Tibial nerve (tissue), 4 donors: Measurements from ENCODE around the gene KIFC1. TPM values are rescaled to one million over a fixed set of nuclear protein-coding genes. Genes with fewer than 3 reads are reported as not detected.

Experiments used
- DNase-seq, 2 donors: peaks; one replicate each; pipeline ENCODE4 v3.0.0-alpha.2; 2019; ENCODE audit warnings: low spot score in 2 of 2
- H3K27ac ChIP-seq, 4 donors: fragments of 200-600 bp; sonication (generic) in 3 of 4; one replicate each; pipeline ENCODE4 v1.5.1; 2017 to 2019; ENCODE audit warnings: mild to moderate bottlenecking in 1 of 4
- H3K27me3 ChIP-seq, 2 donors: fragments of 200-600 bp; sonication (generic) in 1 of 2; one replicate each; pipeline versions ENCODE4 v1.5.1 to v1.6.0; 2017 to 2019
- H3K36me3 ChIP-seq, 3 donors: fragments of 200-600 bp; sonication (generic); one replicate each; pipeline ENCODE4 v1.5.1; 2018 to 2019
- H3K4me1 ChIP-seq, 4 donors: fragments of 200-600 bp; sonication (generic) in 3 of 4; one replicate each; pipeline ENCODE4 v1.5.1; 2017 to 2019
- H3K4me3 ChIP-seq, 4 donors: fragments of 200-600 bp; sonication (generic) in 3 of 4; one replicate each; pipeline ENCODE4 v1.5.1; 2017 to 2019; ENCODE audit warnings: mild to moderate bottlenecking in 1 of 4, moderate library complexity in 1 of 4
- H3K9me3 ChIP-seq, 4 donors: fragments of 200-600 bp; sonication (generic) in 3 of 4; one replicate each; pipeline ENCODE4 v1.5.1; 2017 to 2019
- EP300 ChIP-seq, 2 donors: sonication (generic); formaldehyde crosslinking; IDR thresholded peaks; one replicate each; pipeline ENCODE4 v1.6.1; 2017; ENCODE audit warnings: antibody characterized with exemption in 2 of 2, mild to moderate bottlenecking in 1 of 2
- POLR2A ChIP-seq, 2 donors: fragments of 450-650 bp; IDR thresholded peaks; one replicate each; pipeline ENCODE4 v1.6.1; 2017; ENCODE audit warnings: antibody characterized with exemption in 2 of 2, mild to moderate bottlenecking in 2 of 2, moderate library complexity in 2 of 2
- WGBS, 2 donors: methylation state at CpG; one replicate each; pipeline ENCODE4 v1.1.5; 2018; 5-methylcytosine and 5-hydroxymethylcytosine counted together
- total RNA-seq, 4 donors: library from RNA; depleted of rRNA; stranded (reverse); fragments of >200 nt; gene quantifications; one replicate each; pipeline ENCODE4 v1.1.0, GENCODE V29; 2016
- TF ChIP-seq, protein P1 (sequence below), 5 experiments: fragments of 200-600 bp in 3 of 5; fragments of 450-650 bp in 2 of 5; sonication (generic) in 3 of 5; IDR thresholded peaks; one replicate each; pipeline ENCODE4 v1.5.1; 2016 to 2019; ENCODE audit warnings: antibody characterized with exemption in 5 of 5, mild to moderate bottlenecking in 3 of 5, moderate library complexity in 2 of 5

Gene KIFC1
- total RNA-seq, 4 donors from 2014 or later: 0.42 to 3.6 (median 2.1) TPM

DNA sequence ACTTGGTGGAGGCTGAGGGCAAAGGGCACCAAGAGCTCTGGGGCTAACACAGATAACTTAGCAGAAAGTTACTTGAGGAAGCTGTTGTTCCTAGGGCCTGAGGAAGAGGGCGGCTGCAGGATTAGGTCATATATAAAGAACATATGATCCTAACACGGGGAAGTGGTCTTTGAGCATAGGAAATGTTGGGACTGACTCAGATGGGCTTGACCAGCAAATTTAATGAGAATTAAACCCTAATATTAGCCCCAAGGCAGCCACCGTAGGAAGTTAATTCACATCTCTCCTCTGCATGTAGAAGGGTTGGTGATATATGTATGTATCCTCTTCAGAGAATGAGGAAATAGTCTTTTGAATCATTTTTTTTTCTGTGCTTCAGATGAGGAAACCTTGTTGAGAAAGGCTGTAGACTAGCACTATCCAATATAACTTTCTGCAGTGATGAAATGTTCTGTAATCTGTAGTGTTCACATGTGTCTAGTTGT is 53.5 kb downstream of the KIFC1 start:
- WGBS, 2 donors: 55 to 94% methylated on average over 3 of the region's 3 CpGs
- H3K36me3 ChIP-seq: peaks cover 0 to 91% (median 4%) of the 10 kb centered on the region in 3 donors
- no peaks in the 10 kb centered on the region for H3K27me3 ChIP-seq

DNA sequence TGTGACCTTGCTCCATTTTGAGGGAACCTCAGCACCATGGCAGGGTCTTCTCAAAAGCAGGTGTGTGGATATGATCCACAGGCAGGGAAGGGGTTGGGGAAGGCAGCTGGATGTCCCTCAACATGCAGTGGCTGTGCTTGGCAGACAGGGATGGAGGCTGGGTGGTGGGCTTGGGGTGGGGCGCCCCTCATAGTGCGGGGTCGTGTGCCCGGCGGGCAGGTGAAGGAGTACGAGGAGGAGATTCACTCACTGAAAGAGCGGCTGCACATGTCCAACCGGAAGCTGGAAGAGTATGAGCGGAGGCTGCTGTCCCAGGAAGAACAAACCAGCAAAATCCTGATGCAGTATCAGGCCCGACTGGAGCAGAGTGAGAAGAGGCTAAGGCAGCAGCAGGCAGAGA is 54.7 kb downstream of the KIFC1 start:
- DNase-seq: no peak
- H3K27me3 ChIP-seq: no peaks in the 10 kb centered on the region
- H3K4me3 ChIP-seq: no peak overlapping the region
- TF ChIP-seq, protein P1, sequence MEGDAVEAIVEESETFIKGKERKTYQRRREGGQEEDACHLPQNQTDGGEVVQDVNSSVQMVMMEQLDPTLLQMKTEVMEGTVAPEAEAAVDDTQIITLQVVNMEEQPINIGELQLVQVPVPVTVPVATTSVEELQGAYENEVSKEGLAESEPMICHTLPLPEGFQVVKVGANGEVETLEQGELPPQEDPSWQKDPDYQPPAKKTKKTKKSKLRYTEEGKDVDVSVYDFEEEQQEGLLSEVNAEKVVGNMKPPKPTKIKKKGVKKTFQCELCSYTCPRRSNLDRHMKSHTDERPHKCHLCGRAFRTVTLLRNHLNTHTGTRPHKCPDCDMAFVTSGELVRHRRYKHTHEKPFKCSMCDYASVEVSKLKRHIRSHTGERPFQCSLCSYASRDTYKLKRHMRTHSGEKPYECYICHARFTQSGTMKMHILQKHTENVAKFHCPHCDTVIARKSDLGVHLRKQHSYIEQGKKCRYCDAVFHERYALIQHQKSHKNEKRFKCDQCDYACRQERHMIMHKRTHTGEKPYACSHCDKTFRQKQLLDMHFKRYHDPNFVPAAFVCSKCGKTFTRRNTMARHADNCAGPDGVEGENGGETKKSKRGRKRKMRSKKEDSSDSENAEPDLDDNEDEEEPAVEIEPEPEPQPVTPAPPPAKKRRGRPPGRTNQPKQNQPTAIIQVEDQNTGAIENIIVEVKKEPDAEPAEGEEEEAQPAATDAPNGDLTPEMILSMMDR (IDR thresholded peaks at IDR 0.05): no peak
- no peak for TF ChIP-seq POLR2A (IDR thresholded peaks at IDR 0.05)
- no peak for TF ChIP-seq EP300 (IDR thresholded peaks at IDR 0.05)
- H3K9me3 ChIP-seq: no peaks in the 10 kb centered on the region
- WGBS, 2 donors: 87 to 90% methylated on average over 10 of the region's 10 CpGs
- H3K27ac ChIP-seq: no peak overlapping the region
- peaks cover 0 to 79% (median under 1%) of the 10 kb centered on the region in 3 donors for H3K36me3 ChIP-seq
- H3K4me1 ChIP-seq: peaks cover 0 to 2% (median 0%) of the 10 kb centered on the region in 4 donors

More for the DNA sequence above, 53.5 kb downstream of the KIFC1 start:
- peak overlapping the region in 1 of 4 donors; percentile 43 for H3K27ac ChIP-seq
- H3K4me3 ChIP-seq: no peak overlapping the region
- H3K9me3 ChIP-seq: no peaks in the 10 kb centered on the region
- no peak for DNase-seq
- no peak for TF ChIP-seq EP300 (IDR thresholded peaks at IDR 0.05)
- TF ChIP-seq POLR2A (IDR thresholded peaks at IDR 0.05): no peak
- TF ChIP-seq, protein P1 (IDR thresholded peaks at IDR 0.05): no peak
- no peaks in the 10 kb centered on the region for H3K4me1 ChIP-seq

DNA sequence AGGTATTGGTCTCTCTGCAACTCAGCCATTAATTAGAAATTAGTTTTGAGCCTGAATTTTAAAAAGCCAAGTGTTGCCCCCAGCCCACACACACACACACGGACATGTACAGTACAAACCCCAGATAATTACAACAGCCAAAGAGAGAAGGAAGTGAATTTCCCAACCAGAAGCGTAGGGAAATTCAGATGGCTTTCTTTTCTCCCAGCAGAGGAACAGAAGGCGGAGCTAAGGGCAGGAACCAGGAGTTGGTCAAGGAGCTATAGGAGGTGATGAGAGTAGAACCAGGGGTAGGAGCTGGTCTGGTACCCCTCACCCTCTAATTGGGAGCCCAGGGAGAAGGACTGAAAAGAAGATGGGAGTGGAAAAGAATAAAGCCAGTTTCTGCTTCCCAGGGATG is 58.8 kb downstream of the KIFC1 start:
- H3K27me3 ChIP-seq: no peaks in the 10 kb centered on the region
- H3K9me3 ChIP-seq: no peaks in the 10 kb centered on the region
- H3K36me3 ChIP-seq: peaks cover 0 to 49% (median 0%) of the 10 kb centered on the region in 3 donors
- no peak for TF ChIP-seq POLR2A (IDR thresholded peaks at IDR 0.05)
- TF ChIP-seq, protein P1 (IDR thresholded peaks at IDR 0.05): no peak
- TF ChIP-seq EP300 (IDR thresholded peaks at IDR 0.05): no peak
- no peak overlapping the region for H3K4me3 ChIP-seq
- H3K4me1 ChIP-seq: peaks cover 0 to 28% (median 13%) of the 10 kb centered on the region in 4 donors
- no peak for DNase-seq
- 54 to 63% methylated on average over 3 of the region's 3 CpGs for WGBS, 2 donors
- H3K27ac ChIP-seq: no peak overlapping the region

DNA sequence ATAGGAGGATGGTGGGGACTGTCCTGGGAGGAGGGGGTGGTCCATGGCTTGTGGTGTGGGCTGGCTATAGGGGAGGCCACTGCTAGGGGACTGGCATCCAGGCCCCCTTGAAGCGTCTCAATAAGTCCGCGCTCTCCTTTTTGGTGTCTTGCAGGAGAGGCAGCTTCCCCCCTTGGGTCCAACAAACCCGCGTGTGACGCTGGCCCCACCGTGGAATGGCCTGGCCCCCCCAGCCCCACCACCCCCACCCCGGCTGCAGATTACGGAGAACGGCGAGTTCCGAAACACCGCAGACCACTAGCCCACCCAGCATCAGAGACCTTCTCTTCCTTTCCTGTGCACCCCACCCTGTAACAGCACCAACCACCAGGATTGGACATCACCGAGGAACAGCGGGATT is 60.0 kb downstream of the KIFC1 start:
- Histone ChIP-seq H3K4me1 (peaks cover 0 to 31% (median 14%) of the 10 kb centered on the region in 4 donors), H3K36me3 (peaks cover 0 to 50% (median 0%) of the 10 kb centered on the region in 3 donors), H3K4me3 (no peak overlapping the region), H3K27ac (no peak overlapping the region), H3K9me3 (no peaks in the 10 kb centered on the region), H3K27me3 (no peaks in the 10 kb centered on the region)
- TF ChIP-seq EP300 (IDR thresholded peaks at IDR 0.05) (no peak), POLR2A (IDR thresholded peaks at IDR 0.05) (no peak)
- TF ChIP-seq, protein P1 (IDR thresholded peaks at IDR 0.05): no peak
- DNase-seq: no peak
- 85 to 86% methylated on average over 15 of the region's 15 CpGs for WGBS, 2 donors

DNA sequence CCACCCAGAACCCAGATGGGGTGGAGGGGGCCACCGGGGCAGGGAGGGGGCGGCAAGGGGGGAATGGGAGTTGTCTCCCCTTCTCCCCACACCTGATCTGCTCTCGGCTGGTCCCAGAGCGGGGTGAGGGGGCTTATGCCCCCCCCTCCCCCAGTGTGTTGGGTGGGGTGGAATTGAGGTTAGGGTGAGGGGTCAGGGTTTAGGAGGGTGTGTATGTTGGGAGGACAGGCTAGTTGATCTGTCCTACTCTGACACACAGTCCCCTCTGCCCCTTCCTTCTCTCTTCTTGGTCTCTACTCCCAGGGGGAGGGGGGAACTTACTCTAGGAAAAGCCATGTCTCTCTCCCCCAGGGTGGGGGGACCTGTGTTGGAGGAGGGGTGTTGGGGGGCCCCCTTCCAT is 60.9 kb downstream of the KIFC1 start:
- WGBS, 2 donors: 80 to 86% methylated on average over 3 to 4 of the region's 4 CpGs
- no peak for TF ChIP-seq EP300 (IDR thresholded peaks at IDR 0.05)
- no peak for TF ChIP-seq POLR2A (IDR thresholded peaks at IDR 0.05)
- peaks cover 0 to 50% (median 4%) of the 10 kb centered on the region in 3 donors for H3K36me3 ChIP-seq
- H3K4me3 ChIP-seq: no peak overlapping the region
- peak overlapping the region in 3 of 4 donors; percentile 13 to 88 (median 34) for H3K27ac ChIP-seq
- no peaks in the 10 kb centered on the region for H3K9me3 ChIP-seq
- no peak for DNase-seq
- H3K27me3 ChIP-seq: no peaks in the 10 kb centered on the region
- peaks cover 0 to 31% (median 14%) of the 10 kb centered on the region in 4 donors for H3K4me1 ChIP-seq
